GM06990 (cell line): ENCODE measurements around the gene LIMS1.

ENCODE experiments used
- DNase-seq: peaks from one replicate; pipeline ENCODE4 v3.0.0-alpha.2; 2011; ENCODE audit not compliant: insufficient read length; ENCODE audit errors: extremely low read depth
- H3K27me3 ChIP-seq: replicated peaks from 2 replicates; pipeline ENCODE4 v1.6.0; 2011; ENCODE audit warnings: low read length; ENCODE audit not compliant: control insufficient read depth, insufficient read depth
- H3K36me3 ChIP-seq: 2 replicates; pipeline ENCODE4 v1.5.1; 2011; ENCODE audit warnings: low read length; ENCODE audit not compliant: control insufficient read depth, insufficient read depth
- H3K4me3 ChIP-seq: replicated peaks from 2 replicates; pipeline ENCODE4 v1.5.1; 2011; ENCODE audit warnings: low read depth, mild to moderate bottlenecking, control low read depth, low read length
- TF ChIP-seq, protein P1 (sequence below): IDR thresholded peaks from 2 replicates; pipeline ENCODE4 v1.5.1; 2011; ENCODE audit warnings: low read length, control low read depth, mild to moderate bottlenecking, inconsistent platforms; ENCODE audit not compliant: insufficient read depth, poor library complexity, severe bottlenecking

The LIMS1 gene

DNA sequence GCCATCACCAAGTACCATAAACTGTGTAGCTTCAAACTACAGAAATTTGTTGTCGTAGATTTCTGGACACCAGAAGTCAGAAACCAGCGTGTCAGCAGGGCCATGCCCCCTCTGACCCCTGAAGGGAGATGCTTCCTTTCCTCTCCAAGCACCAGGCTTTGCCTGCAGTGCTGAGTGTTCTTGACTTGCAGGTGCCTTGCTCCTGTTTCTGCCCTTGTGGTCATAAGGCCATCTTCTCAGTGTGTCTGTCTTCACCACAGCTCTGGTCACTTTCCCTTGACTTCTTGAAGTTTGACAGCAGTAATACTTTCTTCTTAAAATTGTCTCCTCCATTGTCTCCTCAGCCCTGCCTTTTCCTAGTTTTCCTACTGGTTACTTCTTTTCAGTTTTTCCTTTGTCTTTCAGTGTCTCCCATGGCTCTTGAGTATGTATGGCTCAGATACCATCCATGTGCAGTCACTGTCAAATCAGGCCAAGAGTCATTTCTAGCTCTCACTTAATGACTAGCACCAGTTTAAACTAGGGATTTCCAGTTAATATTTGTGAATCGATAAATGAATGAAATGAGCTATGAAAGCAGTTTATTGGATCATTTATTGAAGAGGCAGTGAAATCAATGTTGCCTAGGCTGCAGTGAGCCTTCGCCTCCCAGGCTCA lies 93.8 kb downstream of the LIMS1 start:
- TF ChIP-seq, protein P1, sequence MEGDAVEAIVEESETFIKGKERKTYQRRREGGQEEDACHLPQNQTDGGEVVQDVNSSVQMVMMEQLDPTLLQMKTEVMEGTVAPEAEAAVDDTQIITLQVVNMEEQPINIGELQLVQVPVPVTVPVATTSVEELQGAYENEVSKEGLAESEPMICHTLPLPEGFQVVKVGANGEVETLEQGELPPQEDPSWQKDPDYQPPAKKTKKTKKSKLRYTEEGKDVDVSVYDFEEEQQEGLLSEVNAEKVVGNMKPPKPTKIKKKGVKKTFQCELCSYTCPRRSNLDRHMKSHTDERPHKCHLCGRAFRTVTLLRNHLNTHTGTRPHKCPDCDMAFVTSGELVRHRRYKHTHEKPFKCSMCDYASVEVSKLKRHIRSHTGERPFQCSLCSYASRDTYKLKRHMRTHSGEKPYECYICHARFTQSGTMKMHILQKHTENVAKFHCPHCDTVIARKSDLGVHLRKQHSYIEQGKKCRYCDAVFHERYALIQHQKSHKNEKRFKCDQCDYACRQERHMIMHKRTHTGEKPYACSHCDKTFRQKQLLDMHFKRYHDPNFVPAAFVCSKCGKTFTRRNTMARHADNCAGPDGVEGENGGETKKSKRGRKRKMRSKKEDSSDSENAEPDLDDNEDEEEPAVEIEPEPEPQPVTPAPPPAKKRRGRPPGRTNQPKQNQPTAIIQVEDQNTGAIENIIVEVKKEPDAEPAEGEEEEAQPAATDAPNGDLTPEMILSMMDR = no peak
- Histone ChIP-seq H3K36me3 (no peaks in the 10 kb centered on the region), H3K27me3 (no peaks in the 10 kb centered on the region), H3K4me3 (no peak overlapping the region)
- DNase-seq = no peak

DNA sequence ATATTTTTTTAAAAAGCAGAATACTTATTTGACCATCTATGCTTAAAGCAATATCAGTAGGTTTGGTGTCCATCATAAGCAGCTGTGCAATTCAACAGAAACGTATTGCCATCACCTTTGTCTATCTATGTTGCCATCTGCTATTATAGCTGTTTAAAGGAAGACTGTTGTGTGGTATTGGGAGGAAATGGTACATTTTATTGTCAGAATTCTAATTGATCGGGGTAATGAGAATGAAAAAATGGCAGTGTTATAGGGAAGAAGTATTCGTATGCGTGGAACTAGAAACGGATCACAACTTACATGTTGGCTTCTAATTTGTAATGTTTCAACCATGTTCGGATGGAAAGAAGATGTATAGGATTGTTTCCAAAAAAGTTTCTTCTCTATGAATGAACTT lies 94.7 kb downstream of the LIMS1 start:
- no peaks in the 10 kb centered on the region for H3K27me3 ChIP-seq
- no peak for DNase-seq
- TF ChIP-seq, protein P1 = no peak
- H3K36me3 ChIP-seq = no peaks in the 10 kb centered on the region
- H3K4me3 ChIP-seq = no peak overlapping the region

DNA sequence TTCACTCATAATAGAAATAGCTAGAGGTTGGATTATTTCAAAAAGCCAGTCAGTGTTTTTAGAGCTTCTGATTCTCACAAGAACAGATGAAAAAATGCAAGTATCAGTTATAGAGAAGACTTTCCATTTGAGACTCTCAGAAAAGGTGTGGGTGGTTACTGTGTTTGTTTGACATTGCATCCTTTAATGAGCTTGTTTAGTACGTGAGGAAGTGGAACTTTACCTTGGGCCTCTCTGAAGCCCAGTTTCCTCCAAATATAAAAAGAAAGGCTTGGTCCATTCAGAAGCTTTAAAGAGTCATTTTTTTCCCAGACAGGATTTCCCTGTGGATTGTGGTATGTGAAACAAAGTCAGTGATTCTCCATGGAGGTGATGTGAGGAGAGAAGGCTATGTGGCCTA lies 95.1 kb downstream of the LIMS1 start:
- Histone ChIP-seq H3K27me3 (no peaks in the 10 kb centered on the region), H3K36me3 (no peaks in the 10 kb centered on the region), H3K4me3 (no peak overlapping the region)
- no peak for DNase-seq
- TF ChIP-seq, protein P1 = no peak

DNA sequence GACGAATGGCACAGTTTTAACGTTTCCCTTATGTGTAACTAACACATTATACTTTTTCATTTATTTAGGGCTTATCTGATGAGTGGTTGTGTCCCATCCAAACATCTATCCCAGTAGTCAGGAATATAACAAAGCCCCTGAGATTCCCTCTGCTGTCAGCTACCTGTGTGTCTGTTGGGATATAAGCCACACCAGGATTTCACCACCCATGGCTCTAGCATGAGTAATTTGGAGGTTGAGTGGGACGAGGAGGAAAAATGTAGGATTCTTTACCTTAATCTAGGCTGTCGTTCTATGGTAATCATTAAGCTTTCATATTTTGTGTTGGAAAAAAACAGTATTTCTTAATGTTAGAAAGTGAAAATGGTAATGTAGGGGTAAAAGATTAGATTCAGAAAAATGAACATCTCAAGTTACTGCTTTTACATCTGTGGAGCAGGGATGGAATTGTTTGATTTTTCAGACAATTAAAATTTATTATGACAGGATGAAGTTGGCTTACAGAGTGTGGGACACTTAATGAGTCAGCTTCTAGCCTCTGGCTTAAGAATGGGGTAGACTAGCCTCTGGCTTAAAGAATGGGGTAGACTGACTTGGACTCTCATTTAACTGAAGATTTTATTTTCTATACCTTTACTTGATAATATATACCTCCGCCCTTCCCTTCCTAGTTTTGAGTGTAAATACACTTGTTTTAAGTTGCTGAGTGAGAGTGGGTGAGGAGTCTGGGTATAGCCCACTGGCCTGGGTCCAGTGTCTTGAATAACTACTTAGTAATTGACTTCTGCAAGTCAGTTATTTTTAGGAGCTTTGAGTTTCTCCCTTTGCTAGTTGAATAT lies 96.5 kb downstream of the LIMS1 start:
- DNase-seq = no peak
- TF ChIP-seq, protein P1 = no peak
- H3K36me3 ChIP-seq = no peaks in the 10 kb centered on the region
- no peaks in the 10 kb centered on the region for H3K27me3 ChIP-seq
- no peak overlapping the region for H3K4me3 ChIP-seq

DNA sequence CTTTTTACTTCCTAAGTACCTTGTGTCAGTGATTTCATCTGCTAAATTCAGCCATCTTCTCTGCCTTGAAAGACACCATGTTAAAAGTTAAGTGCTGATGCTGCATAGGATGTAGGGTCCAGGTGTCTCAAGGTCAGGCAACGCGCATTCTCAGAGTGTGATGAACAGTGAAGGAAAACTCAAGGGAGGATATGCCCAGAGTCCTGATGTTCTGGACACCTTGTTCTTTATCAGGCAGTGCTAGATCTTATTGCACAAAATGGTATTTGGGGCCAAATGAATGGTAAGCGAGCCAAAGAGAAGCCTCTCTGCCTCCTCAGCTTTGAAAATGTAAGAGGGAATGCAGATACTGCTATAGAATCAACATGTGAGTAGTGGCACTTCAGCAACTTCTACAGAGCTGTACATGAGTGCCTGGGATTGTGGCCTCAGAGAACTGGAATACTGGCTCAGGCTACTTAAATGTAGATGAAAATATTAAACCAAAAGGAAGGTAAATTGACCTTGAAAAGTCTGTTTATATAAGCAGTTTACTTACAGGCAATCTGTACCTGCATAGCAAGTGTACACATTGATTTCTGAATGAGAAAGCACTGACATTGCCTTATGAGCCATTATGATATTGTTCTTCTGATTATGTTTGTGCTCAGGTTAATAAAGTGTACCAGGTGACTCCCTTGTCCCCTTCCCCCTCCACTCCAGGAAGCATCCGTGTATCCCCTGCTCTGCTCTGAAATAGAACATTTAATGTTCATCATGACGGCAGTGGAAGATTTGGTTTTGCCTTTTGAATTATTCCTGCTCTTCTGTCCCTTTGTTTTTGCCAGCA lies 98.3 kb downstream of the LIMS1 start:
- H3K27me3 ChIP-seq = no peaks in the 10 kb centered on the region
- no peak for DNase-seq
- no peak overlapping the region for H3K4me3 ChIP-seq

More for the DNA sequence above, 98.3 kb downstream of the LIMS1 start:
- no peaks in the 10 kb centered on the region for H3K36me3 ChIP-seq
- TF ChIP-seq, protein P1 = no peak
